H1 (cell line): Measurements from ENCODE around the gene JPH3. TPM values are rescaled to one million over a fixed set of nuclear protein-coding genes. Genes with fewer than 3 reads are reported as not detected.

Source experiments
- CTCF ChIA-PET: fragments of 300-600 bp; sonication (Branson Sonifier 250); formaldehyde crosslinking; loops from one replicate; lab custom pipeline; 2021; ENCODE audit not compliant: partially characterized antibody; lab: Charles Lee
- POLR2A ChIA-PET: fragments of 300-600 bp; sonication (Branson Sonifier 250); formaldehyde crosslinking; loops from one replicate; lab custom pipeline; 2021; ENCODE audit warnings: inconsistent platforms; ENCODE audit not compliant: partially characterized antibody; lab: Charles Lee
- DNase-seq, 2 experiments: peaks; one replicate each; pipeline versions ENCODE4 v3.0.0 to v3.0.0-alpha.2; 2010 to 2022; ENCODE audit warnings: low spot score in 2 of 2, low read depth in 1 of 2, mixed read lengths in 1 of 2
- FAIRE-seq: peaks from 2 replicates; lab custom pipeline; 2011; peaks lifted over from hg19 to GRCh38; lab: Jason Lieb, UNC
- H2AFZ ChIP-seq: 2 replicates; pipeline ENCODE4 v1.8.1; 2012; ENCODE audit warnings: low read length, inconsistent platforms
- H2AK5ac ChIP-seq: 2 replicates; pipeline ENCODE4 v1.6.1; 2013; ENCODE audit warnings: low read depth, low read length
- H2BK120ac ChIP-seq: replicated peaks from 2 replicates; pipeline ENCODE3; 2013; ENCODE audit warnings: low read depth, low read length, inconsistent platforms
- H2BK12ac ChIP-seq: 2 replicates; pipeline ENCODE4 v1.6.1; 2013; ENCODE audit warnings: low read depth, low read length
- H2BK15ac ChIP-seq: 2 replicates; pipeline ENCODE4 v1.6.1; 2013; ENCODE audit warnings: low read length
- H2BK20ac ChIP-seq: 2 replicates; pipeline ENCODE4 v1.6.1; 2013; ENCODE audit warnings: low read length
- H2BK5ac ChIP-seq: 2 replicates; pipeline ENCODE4 v1.6.1; 2013; ENCODE audit warnings: low read depth, low read length
- H3K14ac ChIP-seq: 2 replicates; pipeline ENCODE4 v1.6.1; 2013; ENCODE audit warnings: inconsistent platforms; ENCODE audit not compliant: insufficient read length
- H3K18ac ChIP-seq: 2 replicates; pipeline ENCODE4 v1.6.1; 2013; ENCODE audit warnings: low read length; ENCODE audit errors: extremely low read depth
- H3K23ac ChIP-seq: 2 replicates; pipeline ENCODE4 v1.6.1; 2013; ENCODE audit warnings: inconsistent platforms; ENCODE audit not compliant: insufficient read length
- H3K23me2 ChIP-seq: 2 replicates; pipeline ENCODE4 v1.6.1; 2013; ENCODE audit warnings: low read depth, low read length
- H3K27ac ChIP-seq: 2 replicates; pipeline ENCODE4 v1.6.1; 2011; ENCODE audit warnings: low read depth, low read length, inconsistent platforms
- H3K27me3 ChIP-seq, 4 experiments: replicated peaks in 1 of 4; 1 replicate in 1 of 4; 2 replicates in 3 of 4; pipeline versions ENCODE4 v1.6.1 to v1.8.1; 2011 to 2013; ENCODE audit warnings: low read length in 3 of 4, mild to moderate bottlenecking in 3 of 4, inconsistent platforms in 2 of 4, mixed read lengths in 2 of 4, moderate library complexity in 1 of 4; ENCODE audit not compliant: control insufficient read depth in 3 of 4, insufficient read depth in 3 of 4; ENCODE audit errors: extremely low read depth in 1 of 4
- H3K36me3 ChIP-seq, 4 experiments: 2 replicates each; pipeline versions ENCODE4 v1.6.1 to v1.8.1; 2011 to 2013; ENCODE audit warnings: mild to moderate bottlenecking in 4 of 4, low read length in 3 of 4, moderate library complexity in 2 of 4, control low read depth in 1 of 4, inconsistent platforms in 1 of 4; ENCODE audit not compliant: insufficient read depth in 4 of 4, control insufficient read depth in 2 of 4
- H3K4ac ChIP-seq: replicated peaks from 2 replicates; pipeline ENCODE3; 2013; ENCODE audit warnings: low read length, low read depth, mixed read lengths, inconsistent platforms; ENCODE audit not compliant: insufficient read length
- H3K4me1 ChIP-seq, 4 experiments: replicated peaks in 1 of 4; 1 replicate in 1 of 4; 2 replicates in 3 of 4; pipeline versions ENCODE4 v1.6.1 to v1.8.1; 2011 to 2013; ENCODE audit warnings: low read length in 3 of 4, inconsistent platforms in 2 of 4, mixed read lengths in 1 of 4; ENCODE audit not compliant: insufficient read depth in 4 of 4, control insufficient read depth in 3 of 4
- H3K4me2 ChIP-seq, 2 experiments: 2 replicates each; pipeline versions ENCODE4 v1.6.1 to v1.8.1; 2011 to 2013; ENCODE audit warnings: low read depth in 2 of 2, low read length in 2 of 2, control low read depth in 1 of 2, inconsistent platforms in 1 of 2, mild to moderate bottlenecking in 1 of 2; ENCODE audit not compliant: insufficient read depth in 1 of 2
- H3K4me3 ChIP-seq, 4 experiments: fragments of 200-600, 300-600 bp in 1 of 4; sonication (generic), shearing (Covaris generic), sonication (Bioruptor Twin) in 1 of 4; 2 replicates each; pipeline versions ENCODE4 v1.5.1 to v1.8.1; 2011 to 2016; ENCODE audit warnings: low read length in 4 of 4, low read depth in 3 of 4, control low read depth in 2 of 4, inconsistent platforms in 2 of 4, mild to moderate bottlenecking in 2 of 4, mixed read lengths in 1 of 4, moderate library complexity in 1 of 4; ENCODE audit not compliant: insufficient read depth in 2 of 4; ENCODE audit errors: extremely low read depth in 1 of 4
- H3K56ac ChIP-seq: replicated peaks from 2 replicates; pipeline ENCODE3; 2013; ENCODE audit warnings: low read depth, mild to moderate bottlenecking, mixed read lengths, low read length, inconsistent platforms; ENCODE audit not compliant: insufficient read length
- H3K79me1 ChIP-seq: 2 replicates; pipeline ENCODE4 v1.6.1; 2013; ENCODE audit warnings: low read depth, low read length, control low read depth
- H3K79me2 ChIP-seq, 2 experiments: 2 replicates each; pipeline versions ENCODE4 v1.6.1 to v1.8.1; 2012 to 2013; ENCODE audit warnings: low read length in 2 of 2, mild to moderate bottlenecking in 2 of 2, inconsistent platforms in 1 of 2; ENCODE audit not compliant: insufficient read depth in 2 of 2, control insufficient read depth in 1 of 2
- H3K9ac ChIP-seq, 4 experiments: replicated peaks in 1 of 4; 1 replicate in 1 of 4; 2 replicates in 3 of 4; pipeline versions ENCODE4 v1.6.1 to v1.8.1; 2011 to 2013; ENCODE audit warnings: low read depth in 3 of 4, low read length in 3 of 4, control low read depth in 2 of 4, mild to moderate bottlenecking in 2 of 4, moderate library complexity in 2 of 4, inconsistent platforms in 1 of 4; ENCODE audit errors: extremely low read depth in 1 of 4
- H3K9me3 ChIP-seq, 2 experiments: 2 replicates each; pipeline versions ENCODE4 v1.6.1 to v1.8.1; 2012 to 2013; ENCODE audit warnings: mild to moderate bottlenecking in 2 of 2, moderate library complexity in 2 of 2, control low read depth in 1 of 2, inconsistent platforms in 1 of 2, low read depth in 1 of 2, low read length in 1 of 2, mixed read lengths in 1 of 2; ENCODE audit not compliant: insufficient read depth in 2 of 2
- H4K20me1 ChIP-seq, 2 experiments: replicated peaks in 1 of 2; 2 replicates each; pipeline versions ENCODE3 to v1.8.1; 2011 to 2013; ENCODE audit warnings: inconsistent platforms in 2 of 2, low read length in 2 of 2, mild to moderate bottlenecking in 1 of 2; ENCODE audit not compliant: insufficient read depth in 2 of 2, control insufficient read depth in 1 of 2
- H4K5ac ChIP-seq: 2 replicates; pipeline ENCODE4 v1.6.1; 2013; ENCODE audit warnings: low read length, low read depth, mixed read lengths, inconsistent platforms; ENCODE audit not compliant: insufficient read length
- H4K8ac ChIP-seq: 2 replicates; pipeline ENCODE4 v1.8.0; 2013; ENCODE audit warnings: mild to moderate bottlenecking, moderate library complexity, low read length, inconsistent platforms; ENCODE audit not compliant: insufficient read depth; ENCODE audit errors: extremely low read depth
- H4K91ac ChIP-seq: replicated peaks from 2 replicates; pipeline ENCODE3; 2013; ENCODE audit warnings: low read length, mixed read lengths, inconsistent platforms; ENCODE audit not compliant: insufficient read length
- SP4 ChIP-seq: IDR thresholded peaks from 2 replicates; pipeline ENCODE4 v1.6.1; 2012; ENCODE audit warnings: low read length, inconsistent platforms
- SRF ChIP-seq: IDR thresholded peaks from 2 replicates; pipeline ENCODE4 v1.6.1; 2011; ENCODE audit warnings: mild to moderate bottlenecking, low read depth, low read length, moderate library complexity
- YY1 ChIP-seq: IDR thresholded peaks from 2 replicates; pipeline ENCODE4 v1.6.1; 2011; ENCODE audit warnings: low read depth, mild to moderate bottlenecking, low read length
- ZNF274 ChIP-seq: IDR thresholded peaks from 2 replicates; pipeline ENCODE4 v1.7.0; 2012; ENCODE audit warnings: low read length, borderline replicate concordance; ENCODE audit errors: extremely low read depth
- WGBS, 2 experiments: shearing (Covaris generic) in 1 of 2; methylation state at CpG; one replicate each; pipeline versions ENCODE4 v1.1.6 to v1.1.7; 2013 to 2015; ENCODE audit warnings: low lambda C conversion rate in 2 of 2, mixed read lengths in 2 of 2, inconsistent platforms in 1 of 2, low coverage in 1 of 2, missing lambda C conversion rate in 1 of 2; ENCODE audit not compliant: insufficient replicate concordance in 2 of 2, insufficient coverage in 1 of 2, insufficient read length in 1 of 2; ENCODE audit errors: extremely low coverage in 1 of 2, missing lambda C conversion rate in 1 of 2; 5-methylcytosine and 5-hydroxymethylcytosine counted together
- polyA plus RNA-seq, 7 experiments: library from polyadenylated mRNA; depleted of rRNA in 3 of 7; stranded (reverse) in 5 of 7; unstranded in 2 of 7; fragments of >200 nt in 5 of 7; fragments of 200-250 nt in 2 of 7; gene quantifications; 1 replicate in 5 of 7; 2 replicates in 1 of 7; 4 replicates in 1 of 7; pipeline versions ENCODE4 v1.2.1 to v1.2.3, GENCODE V29; 2011 to 2013; ENCODE audit warnings: missing spikeins in 2 of 7, mixed read lengths in 2 of 7
- total RNA-seq: library from RNA; stranded (reverse); fragmentation: NEBNext Ultra II Directional; extraction: Animal tissue kit (Norgen Biotek cat#: 25700); gene quantifications from 2 replicates; pipeline ENCODE4 v1.2.1, GENCODE V29; 2021
- TF ChIP-seq, protein P1 (sequence below): IDR thresholded peaks from 2 replicates; pipeline ENCODE4 v1.6.1; 2011; ENCODE audit warnings: low read length, improper control_type of control experiment
- TF ChIP-seq, protein P2 (sequence below): IDR thresholded peaks from 2 replicates; pipeline ENCODE4 v1.6.1; 2012; ENCODE audit warnings: inconsistent platforms

Gene JPH3
- total and polyA plus RNA-seq, 2 of the 8 experiments (the other 6 are each of a cell fraction or from before 2014, with no cell fraction given): 10.3 to 28.3 TPM

DNA sequence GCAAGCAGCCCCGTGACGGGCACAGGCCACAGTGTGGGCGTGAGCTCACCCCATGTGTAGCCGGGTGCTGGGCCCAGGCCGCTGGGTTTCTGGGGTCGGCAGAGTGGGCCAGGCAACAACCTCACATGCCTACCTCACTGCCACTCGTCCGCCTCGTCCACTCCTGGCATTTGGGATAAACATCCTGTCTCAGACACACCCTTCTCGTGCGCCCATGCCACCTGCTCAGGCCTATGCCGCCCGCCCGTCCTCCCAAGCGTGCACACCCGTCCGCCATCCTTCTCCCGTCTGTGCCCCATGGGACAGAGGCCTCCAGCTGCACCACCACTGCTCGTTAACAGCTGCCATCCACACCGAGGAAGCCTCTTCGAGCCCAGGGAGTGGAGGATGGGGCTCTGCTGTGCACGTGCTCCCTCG lies 99.2 kb downstream of the JPH3 start:
- Histone ChIP-seq H3K9ac (no peak overlapping the region; a peak in 1 of 7 replicates), H4K91ac (no peak overlapping the region), H3K23me2 (no peaks in the 10 kb centered on the region), H2BK20ac (no peak overlapping the region), H3K4me1 (peaks cover 0 to under 1% (median 0%) of the 10 kb centered on the region in 4 experiments; a peak in 2 of 7 replicates), H3K36me3 (peaks cover 6 to 20% (median 11%) of the 10 kb centered on the region in 4 experiments; a peak in 6 of 8 replicates), H3K9me3 (no peaks in the 10 kb centered on the region), H2BK5ac (no peak overlapping the region), H3K14ac (no peak overlapping the region), H2BK15ac (no peak overlapping the region), H3K79me1 (peaks cover 5% of the 10 kb centered on the region; the same call in 1 of the 2 replicates), H3K4me3 (no peak overlapping the region), H3K27ac (no peak overlapping the region), H3K27me3 (no peaks in the 10 kb centered on the region), H4K5ac (no peak overlapping the region), H3K79me2 (no peaks in the 10 kb centered on the region; a peak in 1 of 4 replicates), H3K4me2 (no peak overlapping the region), H3K18ac (no peak overlapping the region), H2AK5ac (no peak overlapping the region), H2BK120ac (no peak overlapping the region), H2AFZ (no peak overlapping the region), H3K56ac (no peak overlapping the region), H2BK12ac (no peak overlapping the region), H3K23ac (no peak overlapping the region), H4K8ac (no peak overlapping the region), H3K4ac (no peak overlapping the region), H4K20me1 (peaks cover 4 to 10% of the 10 kb centered on the region in 2 experiments)
- ChIA-PET CTCF (interaction anchor here (0.6 to 3.3 kb wide), 20 partner anchors 10 to 307 kb away, joined by 3 to 47 read pairs (median 4); no protein-coding TSS in a partner anchor), POLR2A (interaction anchor here (1.3 kb wide), 1 partner anchor 12 kb away, joined by 5 read pairs; no protein-coding TSS in a partner anchor)
- no peak for FAIRE-seq
- WGBS, 2 experiments: 91% methylated on average over 23 of the region's 23 CpGs; no CpG with 5 or more reads in 1 of the 2 experiments
- TF ChIP-seq, protein P1, sequence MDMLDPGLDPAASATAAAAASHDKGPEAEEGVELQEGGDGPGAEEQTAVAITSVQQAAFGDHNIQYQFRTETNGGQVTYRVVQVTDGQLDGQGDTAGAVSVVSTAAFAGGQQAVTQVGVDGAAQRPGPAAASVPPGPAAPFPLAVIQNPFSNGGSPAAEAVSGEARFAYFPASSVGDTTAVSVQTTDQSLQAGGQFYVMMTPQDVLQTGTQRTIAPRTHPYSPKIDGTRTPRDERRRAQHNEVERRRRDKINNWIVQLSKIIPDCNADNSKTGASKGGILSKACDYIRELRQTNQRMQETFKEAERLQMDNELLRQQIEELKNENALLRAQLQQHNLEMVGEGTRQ: no peak
- TF ChIP-seq ZNF274: no peak
- no peak for TF ChIP-seq YY1
- TF ChIP-seq SP4: no peak
- TF ChIP-seq, protein P2, sequence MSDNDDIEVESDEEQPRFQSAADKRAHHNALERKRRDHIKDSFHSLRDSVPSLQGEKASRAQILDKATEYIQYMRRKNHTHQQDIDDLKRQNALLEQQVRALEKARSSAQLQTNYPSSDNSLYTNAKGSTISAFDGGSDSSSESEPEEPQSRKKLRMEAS: no peak
- TF ChIP-seq SRF: no peak
- DNase-seq: no peak
